ENCODE data around the gene PPP1R1C. TPM values are rescaled to one million over a fixed set of nuclear protein-coding genes. Genes with fewer than 3 reads are reported as not detected.

Gene PPP1R1C
- total RNA-seq, 1 experiment from 2014 or later = 3.4 TPM

GRCh38 chr2:182148344-182148743 is 162.7 kb downstream of the PPP1R1C start (continued):
- TF ChIP-seq ELF4 (CRISPR knock-in tag; IDR thresholded peaks at IDR 0.05; ENCODE audit: low read depth) (no peak), GRHL2 (CRISPR knock-in tag; IDR thresholded peaks at IDR 0.05; ENCODE audit: insufficient replicate concordance, severe bottlenecking) (no peak), MXD4 (CRISPR knock-in tag; IDR thresholded peaks at IDR 0.05; ENCODE audit: borderline replicate concordance) (no peak), CREB1 (CRISPR knock-in tag; IDR thresholded peaks at IDR 0.05) (no peak), FOXJ3 (CRISPR knock-in tag; IDR thresholded peaks at IDR 0.05; ENCODE audit: borderline replicate concordance) (no peak), HMGA2 (CRISPR knock-in tag; IDR thresholded peaks at IDR 0.05) (no peak), MYBL2 (CRISPR knock-in tag; IDR thresholded peaks at IDR 0.05) (no peak), STAT6 (CRISPR knock-in tag; conservative IDR thresholded peaks at IDR 0.05; ENCODE audit: low read depth) (no peak), NR3C1 (CRISPR knock-in tag; conservative IDR thresholded peaks at IDR 0.05; ENCODE audit: low read depth) (no peak), ZNF317 (CRISPR knock-in tag; IDR thresholded peaks at IDR 0.05; ENCODE audit: borderline replicate concordance, low read depth) (no peak), NFE2L1 (CRISPR knock-in tag; IDR thresholded peaks at IDR 0.05) (no peak)

DNA sequence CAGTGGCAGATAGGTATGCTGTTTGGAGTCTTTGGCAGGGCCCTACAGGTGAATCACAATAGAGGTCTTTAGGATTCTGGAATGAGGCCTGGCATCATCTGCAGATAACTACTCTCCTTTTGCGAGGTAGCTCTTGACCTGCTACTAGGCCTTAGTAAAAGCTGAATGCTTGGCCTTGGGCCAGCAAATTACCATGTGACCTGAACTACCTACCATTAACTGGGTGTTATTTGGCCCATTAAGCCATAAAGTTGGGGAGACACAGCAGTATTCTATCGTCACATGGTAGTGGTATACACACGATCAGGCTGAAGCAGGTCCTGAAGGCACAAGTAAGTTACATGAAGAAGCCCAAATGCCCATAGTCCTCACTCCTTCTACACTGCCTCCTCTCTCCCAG is 178.2 kb downstream of the PPP1R1C start:
- ChIA-PET CTCF (no interaction called here), POLR2A (no interaction called here)
- no peaks in the 10 kb centered on the region for H3K4me1 Mint-ChIP-seq
- no peak for DNase-seq (ENCODE audit: low spot score)
- no peak for TF ChIP-seq FOXP1 (CRISPR knock-in tag; IDR thresholded peaks at IDR 0.05; ENCODE audit: borderline replicate concordance)
- no peak for TF ChIP-seq ZNF416 (CRISPR knock-in tag; IDR thresholded peaks at IDR 0.05)
- no peak for TF ChIP-seq SP1 (CRISPR knock-in tag; conservative IDR thresholded peaks at IDR 0.05)
- TF ChIP-seq E2F1 (CRISPR knock-in tag; IDR thresholded peaks at IDR 0.05) = no peak
- no peak for TF ChIP-seq TEAD1 (CRISPR knock-in tag; IDR thresholded peaks at IDR 0.05)
- no peak for TF ChIP-seq ZNF263 (CRISPR knock-in tag; IDR thresholded peaks at IDR 0.05; ENCODE audit: low read depth)
- no peak for TF ChIP-seq ZSCAN18 (CRISPR knock-in tag; IDR thresholded peaks at IDR 0.05)
- TF ChIP-seq USF1 (CRISPR knock-in tag; IDR thresholded peaks at IDR 0.05) = no peak
- TF ChIP-seq NFE2L1 (CRISPR knock-in tag; IDR thresholded peaks at IDR 0.05) = no peak
- TF ChIP-seq, protein P1, sequence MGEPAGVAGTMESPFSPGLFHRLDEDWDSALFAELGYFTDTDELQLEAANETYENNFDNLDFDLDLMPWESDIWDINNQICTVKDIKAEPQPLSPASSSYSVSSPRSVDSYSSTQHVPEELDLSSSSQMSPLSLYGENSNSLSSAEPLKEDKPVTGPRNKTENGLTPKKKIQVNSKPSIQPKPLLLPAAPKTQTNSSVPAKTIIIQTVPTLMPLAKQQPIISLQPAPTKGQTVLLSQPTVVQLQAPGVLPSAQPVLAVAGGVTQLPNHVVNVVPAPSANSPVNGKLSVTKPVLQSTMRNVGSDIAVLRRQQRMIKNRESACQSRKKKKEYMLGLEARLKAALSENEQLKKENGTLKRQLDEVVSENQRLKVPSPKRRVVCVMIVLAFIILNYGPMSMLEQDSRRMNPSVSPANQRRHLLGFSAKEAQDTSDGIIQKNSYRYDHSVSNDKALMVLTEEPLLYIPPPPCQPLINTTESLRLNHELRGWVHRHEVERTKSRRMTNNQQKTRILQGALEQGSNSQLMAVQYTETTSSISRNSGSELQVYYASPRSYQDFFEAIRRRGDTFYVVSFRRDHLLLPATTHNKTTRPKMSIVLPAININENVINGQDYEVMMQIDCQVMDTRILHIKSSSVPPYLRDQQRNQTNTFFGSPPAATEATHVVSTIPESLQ (CRISPR knock-in tag; IDR thresholded peaks at IDR 0.05) = no peak
- TF ChIP-seq FOXJ3 (CRISPR knock-in tag; IDR thresholded peaks at IDR 0.05; ENCODE audit: borderline replicate concordance) = no peak
- TF ChIP-seq, protein P2, sequence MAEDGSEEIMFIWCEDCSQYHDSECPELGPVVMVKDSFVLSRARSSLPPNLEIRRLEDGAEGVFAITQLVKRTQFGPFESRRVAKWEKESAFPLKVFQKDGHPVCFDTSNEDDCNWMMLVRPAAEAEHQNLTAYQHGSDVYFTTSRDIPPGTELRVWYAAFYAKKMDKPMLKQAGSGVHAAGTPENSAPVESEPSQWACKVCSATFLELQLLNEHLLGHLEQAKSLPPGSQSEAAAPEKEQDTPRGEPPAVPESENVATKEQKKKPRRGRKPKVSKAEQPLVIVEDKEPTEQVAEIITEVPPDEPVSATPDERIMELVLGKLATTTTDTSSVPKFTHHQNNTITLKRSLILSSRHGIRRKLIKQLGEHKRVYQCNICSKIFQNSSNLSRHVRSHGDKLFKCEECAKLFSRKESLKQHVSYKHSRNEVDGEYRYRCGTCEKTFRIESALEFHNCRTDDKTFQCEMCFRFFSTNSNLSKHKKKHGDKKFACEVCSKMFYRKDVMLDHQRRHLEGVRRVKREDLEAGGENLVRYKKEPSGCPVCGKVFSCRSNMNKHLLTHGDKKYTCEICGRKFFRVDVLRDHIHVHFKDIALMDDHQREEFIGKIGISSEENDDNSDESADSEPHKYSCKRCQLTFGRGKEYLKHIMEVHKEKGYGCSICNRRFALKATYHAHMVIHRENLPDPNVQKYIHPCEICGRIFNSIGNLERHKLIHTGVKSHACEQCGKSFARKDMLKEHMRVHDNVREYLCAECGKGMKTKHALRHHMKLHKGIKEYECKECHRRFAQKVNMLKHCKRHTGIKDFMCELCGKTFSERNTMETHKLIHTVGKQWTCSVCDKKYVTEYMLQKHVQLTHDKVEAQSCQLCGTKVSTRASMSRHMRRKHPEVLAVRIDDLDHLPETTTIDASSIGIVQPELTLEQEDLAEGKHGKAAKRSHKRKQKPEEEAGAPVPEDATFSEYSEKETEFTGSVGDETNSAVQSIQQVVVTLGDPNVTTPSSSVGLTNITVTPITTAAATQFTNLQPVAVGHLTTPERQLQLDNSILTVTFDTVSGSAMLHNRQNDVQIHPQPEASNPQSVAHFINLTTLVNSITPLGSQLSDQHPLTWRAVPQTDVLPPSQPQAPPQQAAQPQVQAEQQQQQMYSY (CRISPR knock-in tag; IDR thresholded peaks at IDR 0.05) = no peak
- no peak overlapping the region for H3K4me3 Mint-ChIP-seq
- no peaks in the 10 kb centered on the region for H3K27me3 Mint-ChIP-seq (ENCODE audit: low read depth)
- H3K36me3 Mint-ChIP-seq = no peaks in the 10 kb centered on the region
- ATAC-seq = peak; percentile 39; the same call in 1 of the 2 replicates
- H3K27ac Mint-ChIP-seq = no peak overlapping the region
- no peaks in the 10 kb centered on the region for H3K9me3 Mint-ChIP-seq
